ENCODE measurements around the gene BMPER.

The BMPER gene

GRCh38 chr7:34117573-34117972, 212.2 kb downstream of the BMPER start:
- H3K36me3 ChIP-seq (ENCODE audit: control insufficient read depth, insufficient read depth, low read length), result no peaks in the 10 kb centered on the region
- no peak overlapping the region for H3K4me3 ChIP-seq (replicated peaks; ENCODE audit: low read depth, low read length)
- DNase-seq (ENCODE audit: extremely low read depth, insufficient read length), result no peak

GRCh38 chr7:34121366-34121765, 216.0 kb downstream of the BMPER start:
- Histone ChIP-seq H3K27me3 (replicated peaks; ENCODE audit: control insufficient read depth, insufficient read depth, low read length) (no peaks in the 10 kb centered on the region), H3K4me3 (replicated peaks; ENCODE audit: low read depth, low read length) (no peak overlapping the region), H3K36me3 (ENCODE audit: control insufficient read depth, insufficient read depth, low read length) (no peaks in the 10 kb centered on the region)
- TF ChIP-seq CTCF (IDR thresholded peaks at IDR 0.05; ENCODE audit: insufficient read depth, low read length, poor library complexity, severe bottlenecking), result no peak
- DNase-seq (ENCODE audit: extremely low read depth, insufficient read length), result no peak

More at GRCh38 chr7:34117573-34117972, 212.2 kb downstream of the BMPER start:
- TF ChIP-seq CTCF (IDR thresholded peaks at IDR 0.05; ENCODE audit: insufficient read depth, low read length, poor library complexity, severe bottlenecking), result no peak
- H3K27me3 ChIP-seq (replicated peaks; ENCODE audit: control insufficient read depth, insufficient read depth, low read length), result no peaks in the 10 kb centered on the region

GRCh38 chr7:34123316-34123715, 218.0 kb downstream of the BMPER start:
- no peaks in the 10 kb centered on the region for H3K36me3 ChIP-seq (ENCODE audit: control insufficient read depth, insufficient read depth, low read length)
- no peaks in the 10 kb centered on the region for H3K27me3 ChIP-seq (replicated peaks; ENCODE audit: control insufficient read depth, insufficient read depth, low read length)
- no peak for DNase-seq (ENCODE audit: extremely low read depth, insufficient read length)
- no peak overlapping the region for H3K4me3 ChIP-seq (replicated peaks; ENCODE audit: low read depth, low read length)
- TF ChIP-seq CTCF (IDR thresholded peaks at IDR 0.05; ENCODE audit: insufficient read depth, low read length, poor library complexity, severe bottlenecking), result no peak

GRCh38 chr7:34124765-34125164, 219.4 kb downstream of the BMPER start:
- no peak for TF ChIP-seq CTCF (IDR thresholded peaks at IDR 0.05; ENCODE audit: insufficient read depth, low read length, poor library complexity, severe bottlenecking)
- H3K36me3 ChIP-seq (ENCODE audit: control insufficient read depth, insufficient read depth, low read length), result no peaks in the 10 kb centered on the region
- H3K4me3 ChIP-seq (replicated peaks; ENCODE audit: low read depth, low read length), result no peak overlapping the region
- H3K27me3 ChIP-seq (replicated peaks; ENCODE audit: control insufficient read depth, insufficient read depth, low read length), result no peaks in the 10 kb centered on the region
- no peak for DNase-seq (ENCODE audit: extremely low read depth, insufficient read length)

GRCh38 chr7:34128762-34129161, 223.4 kb downstream of the BMPER start:
- no peaks in the 10 kb centered on the region for H3K27me3 ChIP-seq (replicated peaks; ENCODE audit: control insufficient read depth, insufficient read depth, low read length)
- no peak for DNase-seq (ENCODE audit: extremely low read depth, insufficient read length)
- no peak for TF ChIP-seq CTCF (IDR thresholded peaks at IDR 0.05; ENCODE audit: insufficient read depth, low read length, poor library complexity, severe bottlenecking)
- no peak overlapping the region for H3K4me3 ChIP-seq (replicated peaks; ENCODE audit: low read depth, low read length)
- H3K36me3 ChIP-seq (ENCODE audit: control insufficient read depth, insufficient read depth, low read length), result no peaks in the 10 kb centered on the region
